SHP77 treated with DMSO at 0.1 percent for 48 hours (cell line): ENCODE measurements around the gene FAM90A26.
"Not testable (repeated sequence)": the region's sequence is repeated elsewhere in the genome, so short reads cannot be mapped to it uniquely, and the experiment has no call there.

Source experiments
- DNase-seq: peaks from one replicate; lab custom pipeline; 2025; lab: John Stamatoyannopoulos, UW

Gene FAM90A26

GRCh38 chr4:9160046-9160445 lies 10.2 kb upstream of the FAM90A26 start:
- not testable (repeated sequence) for DNase-seq

GRCh38 chr4:9165990-9166389 lies 4.2 kb upstream of the FAM90A26 start:
- DNase-seq, result not testable (repeated sequence)

- not testable (repeated sequence) for DNase-seq
These were observed 40.1 kb downstream of the FAM90A26 start, which contains the start of gene USP17L10 for GRCh38 chr4:9210357-9210756. TSS of gene USP17L10 (plus strand) at chr4:9210657. CDS start at chr4:9210657, 0 bp downstream.

GRCh38 chr4:9214701-9215100 lies 44.5 kb downstream of the FAM90A26 start:
- DNase-seq, result not testable (repeated sequence)

- not testable (repeated sequence) for DNase-seq
These were observed 44.9 kb downstream of the FAM90A26 start, which contains the start of gene USP17L11 for GRCh38 chr4:9215105-9215504. TSS of gene USP17L11 (plus strand) at chr4:9215405. CDS start at chr4:9215405, 0 bp downstream.

- DNase-seq, result not testable (repeated sequence)
These were observed 49.6 kb downstream of the FAM90A26 start, which contains the start of gene USP17L12 for GRCh38 chr4:9219852-9220251. TSS of gene USP17L12 (plus strand) at chr4:9220152. CDS start at chr4:9220152, 0 bp downstream.

GRCh38 chr4:9224596-9224995 lies 54.4 kb downstream of the FAM90A26 start, which contains the start of gene USP17L13:
TSS of gene USP17L13 (plus strand) at chr4:9224896. CDS start at chr4:9224896, 0 bp downstream.
- DNase-seq, result not testable (repeated sequence)
